GM23338 (cell line): ENCODE data around the gene RIMS1.

Experiments used
- CREB1 ChIP-seq: fragments of 250-450 bp; sonication (Bioruptor Pico); IDR thresholded peaks from 2 replicates; pipeline ENCODE4 v1.5.0; 2020; ENCODE audit warnings: low read depth, mild to moderate bottlenecking, moderate library complexity
- CTCF ChIP-seq, 2 experiments: fragments of 200-600 bp in 1 of 2; sonication (generic) in 1 of 2; conservative IDR thresholded peaks; 2 replicates each; pipeline versions ENCODE4 v1.5.1 to v1.6.1; 2016 to 2017; ENCODE audit warnings: antibody characterized with exemption in 2 of 2, low read depth in 2 of 2, mild to moderate bottlenecking in 2 of 2, moderate library complexity in 1 of 2
- ETS1 ChIP-seq: IDR thresholded peaks from 2 replicates; pipeline ENCODE4 v1.6.1; 2016; ENCODE audit warnings: antibody characterized with exemption
- EZH2 ChIP-seq: fragments of 200-600 bp; sonication (generic); IDR thresholded peaks from one replicate; pipeline ENCODE4 v1.8.0; 2017; ENCODE audit warnings: antibody characterized with exemption, mild to moderate bottlenecking, low read depth; ENCODE audit not compliant: unreplicated experiment
- EZH2phosphoT487 ChIP-seq: fragments of 200-600 bp; sonication (generic); IDR thresholded peaks from one replicate; pipeline ENCODE4 v1.8.1; 2018; ENCODE audit warnings: antibody characterized with exemption; ENCODE audit not compliant: unreplicated experiment
- JUNB ChIP-seq: IDR thresholded peaks from one replicate; pipeline ENCODE4 v1.6.1; 2016; ENCODE audit warnings: antibody characterized with exemption; ENCODE audit not compliant: unreplicated experiment
- POLR2AphosphoS5 ChIP-seq: IDR thresholded peaks from 2 replicates; pipeline ENCODE4 v1.6.1; 2016; ENCODE audit warnings: antibody characterized with exemption, low read depth
- REST ChIP-seq: IDR thresholded peaks from one replicate; pipeline ENCODE4 v1.6.1; 2018; ENCODE audit warnings: antibody characterized with exemption; ENCODE audit not compliant: unreplicated experiment
- STAT1 ChIP-seq: IDR thresholded peaks from one replicate; pipeline ENCODE4 v1.6.1; 2016; ENCODE audit warnings: antibody characterized with exemption; ENCODE audit not compliant: unreplicated experiment
- ZNF114 ChIP-seq: fragments of 250-450 bp; sonication (Bioruptor Pico); IDR thresholded peaks from 2 replicates; pipeline ENCODE4 v1.5.0; 2020; ENCODE audit warnings: mild to moderate bottlenecking, moderate library complexity
- ZNF331 ChIP-seq: fragments of 250-450 bp; sonication (Bioruptor Pico); IDR thresholded peaks from 2 replicates; pipeline ENCODE4 v1.5.0; 2020; ENCODE audit warnings: low read depth, mild to moderate bottlenecking, moderate library complexity
- ZNF462 ChIP-seq: fragments of 250-450 bp; sonication (Bioruptor Pico); IDR thresholded peaks from 2 replicates; pipeline ENCODE4 v1.5.0; 2020; ENCODE audit warnings: mild to moderate bottlenecking, moderate library complexity

GRCh38 chr6:72133324-72133723 is 247.0 kb downstream of the RIMS1 start:
- TF ChIP-seq CTCF (conservative IDR thresholded peaks at IDR 0.05; ENCODE audit: low read depth in 2 of 2): no peak
- TF ChIP-seq REST: no peak
- no peak for TF ChIP-seq CREB1 (CRISPR knock-in tag)
- TF ChIP-seq EZH2: no peak
- TF ChIP-seq POLR2AphosphoS5: no peak
- TF ChIP-seq ETS1: no peak
- no peak for TF ChIP-seq EZH2phosphoT487
- TF ChIP-seq STAT1: no peak
- no peak for TF ChIP-seq JUNB
- no peak for TF ChIP-seq ZNF114 (CRISPR knock-in tag)
- no peak for TF ChIP-seq ZNF331 (CRISPR knock-in tag)
- no peak for TF ChIP-seq ZNF462 (CRISPR knock-in tag)
